HepG2 (cell line): Measurements from ENCODE around the gene BBLN. TPM values are rescaled to one million over a fixed set of nuclear protein-coding genes. Genes with fewer than 3 reads are reported as not detected.

Experiments
- ARNT2 ChIP-seq: sonication (generic); formaldehyde crosslinking; IDR thresholded peaks from 2 replicates; pipeline ENCODE4 v1.8.0; 2022; ENCODE audit warnings: mild to moderate bottlenecking, low read depth, missing genetic modification reagents, moderate library complexity
- DPF2 ChIP-seq: sonication (generic); formaldehyde crosslinking; IDR thresholded peaks from 2 replicates; pipeline ENCODE4 v1.4.0; 2020; ENCODE audit warnings: mild to moderate bottlenecking, low read depth, missing genetic modification reagents, borderline replicate concordance
- EEA1 ChIP-seq: sonication (generic); formaldehyde crosslinking; IDR thresholded peaks from 2 replicates; pipeline ENCODE4 v1.5.1; 2020; ENCODE audit warnings: mild to moderate bottlenecking, missing genetic modification reagents, borderline replicate concordance
- GZF1 ChIP-seq: sonication (generic); formaldehyde crosslinking; IDR thresholded peaks from 2 replicates; pipeline ENCODE4 v1.5.1; 2020; ENCODE audit warnings: mild to moderate bottlenecking, missing genetic modification reagents
- IKZF1 ChIP-seq: fragments of 450-650 bp; IDR thresholded peaks from 2 replicates; pipeline ENCODE4 v1.7.1; 2016
- ONECUT2 ChIP-seq: sonication (generic); formaldehyde crosslinking; IDR thresholded peaks from 2 replicates; pipeline ENCODE4 v1.4.0; 2020; ENCODE audit warnings: missing genetic modification reagents
- SETDB1 ChIP-seq: sonication (generic); formaldehyde crosslinking; IDR thresholded peaks from 2 replicates; pipeline ENCODE4 v1.5.1; 2020; ENCODE audit warnings: missing genetic modification reagents, mild to moderate bottlenecking, borderline replicate concordance
- TSC22D2 ChIP-seq: sonication (generic); formaldehyde crosslinking; IDR thresholded peaks from 2 replicates; pipeline ENCODE4 v1.5.1; 2020; ENCODE audit warnings: missing genetic modification reagents, mild to moderate bottlenecking, borderline replicate concordance
- ZBTB40 ChIP-seq, 2 experiments: fragments of 450-650 bp in 1 of 2; sonication (generic) in 1 of 2; formaldehyde crosslinking in 1 of 2; IDR thresholded peaks; 2 replicates each; pipeline versions ENCODE4 v1.6.1 to v1.8.0; 2016 to 2022; ENCODE audit warnings: antibody characterized with exemption in 1 of 2, mild to moderate bottlenecking in 1 of 2, missing genetic modification reagents in 1 of 2
- ZNF546 ChIP-seq: sonication (generic); formaldehyde crosslinking; conservative IDR thresholded peaks from 2 replicates; pipeline ENCODE4 v1.8.1; 2023; ENCODE audit warnings: mild to moderate bottlenecking, missing genetic modification reagents
- ZNF563 ChIP-seq: sonication (generic); formaldehyde crosslinking; IDR thresholded peaks from 2 replicates; pipeline ENCODE4 v1.8.0; 2022; ENCODE audit warnings: mild to moderate bottlenecking, moderate library complexity, missing genetic modification reagents
- ZNF569 ChIP-seq: sonication (generic); formaldehyde crosslinking; IDR thresholded peaks from 2 replicates; pipeline ENCODE4 v1.5.0; 2020; ENCODE audit warnings: mild to moderate bottlenecking, missing genetic modification reagents, moderate library complexity, borderline replicate concordance
- polyA plus RNA-seq, 8 experiments: library from polyadenylated mRNA; depleted of rRNA in 3 of 8; stranded (reverse) in 7 of 8; unstranded in 1 of 8; fragments of >200 nt; fragmentation: Illumina TruSeq in 4 of 8; extraction: Trizol in 4 of 8; gene quantifications; 2 replicates each; pipeline versions ENCODE4 v1.2.1 to v1.2.3, GENCODE V29; 2011 to 2016; ENCODE audit warnings: low read depth in 4 of 8, missing spikeins in 1 of 8, mixed read lengths in 1 of 8; ENCODE audit not compliant: insufficient read depth in 1 of 8
- total RNA-seq, 5 experiments: library from RNA; depleted of rRNA; stranded (reverse); fragments of >200 nt; fragmentation: Illumina TruSeq; extraction: Trizol; gene quantifications; 2 replicates each; pipeline ENCODE4 v1.2.3, GENCODE V29; 2016; ENCODE audit warnings: low read depth in 1 of 5
- TF ChIP-seq, protein P1 (sequence below): sonication (generic); formaldehyde crosslinking; IDR thresholded peaks from 2 replicates; pipeline ENCODE4 v1.5.1; 2020; ENCODE audit warnings: mild to moderate bottlenecking, missing genetic modification reagents, borderline replicate concordance
- TF ChIP-seq, protein P2 (sequence below): sonication (generic); formaldehyde crosslinking; IDR thresholded peaks from 2 replicates; pipeline ENCODE4 v1.4.0; 2020; ENCODE audit warnings: mild to moderate bottlenecking, low read depth, missing genetic modification reagents

BBLN gene
- total and polyA plus RNA-seq, 2 of the 13 experiments (the other 11 are each of a cell fraction or from before 2014, with no cell fraction given): 27.6 to 33.1 TPM

DNA sequence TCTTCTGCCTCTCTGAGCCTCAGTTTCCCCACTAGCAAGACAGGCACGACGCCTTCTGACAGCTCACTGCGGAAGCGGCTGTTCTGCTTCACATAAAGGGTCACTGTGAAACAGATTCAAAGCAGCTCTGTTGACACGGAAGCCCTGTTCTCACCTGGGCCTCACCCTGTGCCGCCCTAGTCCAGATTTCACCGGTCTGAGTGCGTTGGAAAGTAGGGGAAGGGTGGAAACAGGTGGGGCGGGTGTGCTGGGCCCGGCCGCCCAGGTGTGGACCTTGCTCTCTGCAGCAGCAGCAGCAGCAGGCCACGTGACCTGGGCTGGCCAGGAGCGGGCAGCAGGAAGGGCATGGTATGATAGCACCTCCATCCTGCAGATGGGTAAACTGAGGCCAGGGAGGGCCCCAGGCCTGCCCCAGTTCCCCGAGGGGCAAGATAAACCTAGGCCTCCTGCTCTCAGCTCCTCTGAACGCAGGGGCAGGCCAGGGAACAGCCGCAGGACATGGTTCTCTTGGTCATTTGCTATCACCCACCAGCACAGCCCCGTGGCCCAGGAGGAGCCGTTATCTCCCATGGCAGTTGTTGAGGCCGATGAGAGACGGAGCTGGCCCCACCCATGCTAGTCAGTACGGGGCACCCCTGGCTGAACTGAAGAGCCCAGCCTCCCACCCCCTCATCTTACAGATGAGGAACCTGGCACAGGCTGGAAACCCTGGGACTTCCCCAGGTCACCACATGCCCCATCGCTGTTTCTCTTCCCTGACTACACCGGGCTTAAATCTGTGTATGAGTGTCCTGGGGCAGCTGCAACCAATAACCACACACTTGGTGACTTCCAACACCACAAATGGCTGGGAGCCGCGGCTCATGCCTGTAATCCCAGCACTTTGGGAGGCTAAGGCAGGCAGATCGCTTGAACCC is 44.6 kb upstream of the BBLN start (continued):
- TF ChIP-seq ZBTB40 (IDR thresholded peaks at IDR 0.05): no peak
- peak; percentile 53; the same call in 1 of the 2 replicates for TF ChIP-seq ZBTB40 (CRISPR knock-in tag; IDR thresholded peaks at IDR 0.05)
- peak; percentile 39; the same call in 1 of the 2 replicates for TF ChIP-seq ZNF569 (CRISPR knock-in tag)
- TF ChIP-seq ONECUT2 (CRISPR knock-in tag): no peak
- TF ChIP-seq, protein P1, sequence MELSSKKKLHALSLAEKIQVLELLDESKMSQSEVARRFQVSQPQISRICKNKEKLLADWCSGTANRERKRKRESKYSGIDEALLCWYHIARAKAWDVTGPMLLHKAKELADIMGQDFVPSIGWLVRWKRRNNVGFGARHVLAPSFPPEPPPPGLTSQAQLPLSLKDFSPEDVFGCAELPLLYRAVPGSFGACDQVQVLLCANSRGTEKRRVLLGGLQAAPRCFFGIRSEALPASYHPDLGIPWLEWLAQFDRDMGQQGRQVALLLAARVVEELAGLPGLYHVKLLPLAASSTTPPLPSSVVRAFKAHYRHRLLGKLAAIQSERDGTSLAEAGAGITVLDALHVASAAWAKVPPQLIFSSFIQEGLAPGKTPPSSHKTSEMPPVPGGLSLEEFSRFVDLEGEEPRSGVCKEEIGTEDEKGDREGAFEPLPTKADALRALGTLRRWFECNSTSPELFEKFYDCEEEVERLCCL: no peak
- no peak for TF ChIP-seq TSC22D2 (CRISPR knock-in tag)
- no peak for TF ChIP-seq EEA1 (CRISPR knock-in tag)
- TF ChIP-seq, protein P2, sequence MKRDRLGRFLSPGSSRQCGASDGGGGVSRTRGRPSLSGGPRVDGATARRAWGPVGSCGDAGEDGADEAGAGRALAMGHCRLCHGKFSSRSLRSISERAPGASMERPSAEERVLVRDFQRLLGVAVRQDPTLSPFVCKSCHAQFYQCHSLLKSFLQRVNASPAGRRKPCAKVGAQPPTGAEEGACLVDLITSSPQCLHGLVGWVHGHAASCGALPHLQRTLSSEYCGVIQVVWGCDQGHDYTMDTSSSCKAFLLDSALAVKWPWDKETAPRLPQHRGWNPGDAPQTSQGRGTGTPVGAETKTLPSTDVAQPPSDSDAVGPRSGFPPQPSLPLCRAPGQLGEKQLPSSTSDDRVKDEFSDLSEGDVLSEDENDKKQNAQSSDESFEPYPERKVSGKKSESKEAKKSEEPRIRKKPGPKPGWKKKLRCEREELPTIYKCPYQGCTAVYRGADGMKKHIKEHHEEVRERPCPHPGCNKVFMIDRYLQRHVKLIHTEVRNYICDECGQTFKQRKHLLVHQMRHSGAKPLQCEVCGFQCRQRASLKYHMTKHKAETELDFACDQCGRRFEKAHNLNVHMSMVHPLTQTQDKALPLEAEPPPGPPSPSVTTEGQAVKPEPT (CRISPR knock-in tag): peak; percentile 91
- TF ChIP-seq ZNF546 (CRISPR knock-in tag): peak; percentile 73; the same call in 1 of the 2 replicates
- TF ChIP-seq DPF2 (CRISPR knock-in tag): peak; percentile 95
- peak; percentile 47; the same call in 1 of the 2 replicates for TF ChIP-seq ZNF563 (CRISPR knock-in tag)
- no peak for TF ChIP-seq SETDB1 (CRISPR knock-in tag)
- no peak for TF ChIP-seq IKZF1
- TF ChIP-seq GZF1: peak; percentile 62; the same call in 1 of the 2 replicates
- peak; percentile 68 for TF ChIP-seq ARNT2
